Mucosa of descending colon (tissue), 3 donors: Measurements from ENCODE around the gene SLC23A1. TPM values are rescaled to one million over a fixed set of nuclear protein-coding genes. Genes with fewer than 3 reads are reported as not detected.

ENCODE experiments used
- ATAC-seq: fragments of 200-7000 bp; cut with Tn5 transposase; one replicate; pipeline ENCODE4 v1.9.1; 2020; ENCODE audit warnings: mild to moderate bottlenecking, moderate library complexity
- DNase-seq, 3 donors: peaks; one replicate each; pipeline ENCODE4 v3.0.0-alpha.2; 2020
- H3K36me3 ChIP-seq: fragments of 200-600 bp; one replicate; pipeline ENCODE4 v1.8.0; 2021; ENCODE audit warnings: low read depth, mild to moderate bottlenecking
- H3K4me1 ChIP-seq: fragments of 200-600 bp; one replicate; pipeline ENCODE4 v1.8.0; 2021; ENCODE audit warnings: low read depth, mild to moderate bottlenecking
- H3K4me3 ChIP-seq: fragments of 200-600 bp; one replicate; pipeline ENCODE4 v1.8.0; 2021; ENCODE audit warnings: mild to moderate bottlenecking
- H3K9me3 ChIP-seq: fragments of 200-600 bp; one replicate; pipeline ENCODE4 v1.8.0; 2021; ENCODE audit warnings: mild to moderate bottlenecking
- intact Hi-C, 2 donors: fragments of 100-400 bp; cut with DNase I in 1 of 2; cut with micrococcal nuclease in 1 of 2; formaldehyde crosslinking; loops; one replicate each; pipeline versions ENCODE4 v1.11.0 to v1.11.1; 2022; cut with DNase I, micrococcal nuclease
- total RNA-seq, 3 donors: library from RNA; stranded (reverse); fragmentation: NEBNext Ultra II Directional in 2 of 3; extraction: Animal tissue kit (Norgen Biotek cat#: 25700) in 2 of 3; gene quantifications; one replicate each; pipeline versions ENCODE4 v1.2.1 to v1.2.4, GENCODE V29; 2021 to 2023
- TF ChIP-seq, protein P1 (sequence below): fragments of 200-600 bp; IDR thresholded peaks from one replicate; pipeline ENCODE4 v1.8.0; 2022; ENCODE audit warnings: antibody characterized with exemption, mild to moderate bottlenecking
- donor health status: DM: no; HTN: no; CAD: no; lungs with moderate emphysema.
- donor health status: DM: no; HTN: no; CAD: no.
- donor health status: DM: no; HTN: yes; CAD: no.

SLC23A1 gene
- total RNA-seq, 3 donors from 2014 or later, result 2.5 to 9.0 (median 5.1) TPM

DNA sequence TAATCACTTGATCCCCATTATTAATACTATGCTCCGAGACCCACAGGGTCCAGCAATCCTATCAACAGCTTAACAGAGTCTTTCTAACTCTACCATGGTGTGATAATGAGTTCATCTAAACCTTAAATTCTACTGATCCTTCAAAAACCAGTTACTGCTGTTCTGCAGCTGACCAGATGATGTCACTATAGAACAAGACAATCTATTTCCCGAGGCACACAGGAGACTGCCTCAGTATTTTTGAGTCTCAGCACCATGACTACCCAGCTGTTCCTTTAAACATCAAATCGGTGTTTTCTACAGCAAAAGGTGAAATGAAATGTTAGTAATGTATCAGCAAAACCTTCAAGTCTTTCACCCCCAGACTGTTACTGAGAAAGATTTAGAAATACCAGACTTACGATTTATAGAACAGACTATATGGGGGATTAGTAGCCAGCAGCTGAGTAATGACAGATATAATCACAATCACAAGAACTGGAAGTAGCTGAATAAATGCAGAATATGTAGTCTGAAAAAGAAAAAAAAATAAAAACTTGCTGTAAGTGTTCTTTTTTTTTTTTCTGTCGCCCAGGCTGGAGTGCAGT, 39.3 kb upstream of the SLC23A1 start:
- TF ChIP-seq, protein P1, sequence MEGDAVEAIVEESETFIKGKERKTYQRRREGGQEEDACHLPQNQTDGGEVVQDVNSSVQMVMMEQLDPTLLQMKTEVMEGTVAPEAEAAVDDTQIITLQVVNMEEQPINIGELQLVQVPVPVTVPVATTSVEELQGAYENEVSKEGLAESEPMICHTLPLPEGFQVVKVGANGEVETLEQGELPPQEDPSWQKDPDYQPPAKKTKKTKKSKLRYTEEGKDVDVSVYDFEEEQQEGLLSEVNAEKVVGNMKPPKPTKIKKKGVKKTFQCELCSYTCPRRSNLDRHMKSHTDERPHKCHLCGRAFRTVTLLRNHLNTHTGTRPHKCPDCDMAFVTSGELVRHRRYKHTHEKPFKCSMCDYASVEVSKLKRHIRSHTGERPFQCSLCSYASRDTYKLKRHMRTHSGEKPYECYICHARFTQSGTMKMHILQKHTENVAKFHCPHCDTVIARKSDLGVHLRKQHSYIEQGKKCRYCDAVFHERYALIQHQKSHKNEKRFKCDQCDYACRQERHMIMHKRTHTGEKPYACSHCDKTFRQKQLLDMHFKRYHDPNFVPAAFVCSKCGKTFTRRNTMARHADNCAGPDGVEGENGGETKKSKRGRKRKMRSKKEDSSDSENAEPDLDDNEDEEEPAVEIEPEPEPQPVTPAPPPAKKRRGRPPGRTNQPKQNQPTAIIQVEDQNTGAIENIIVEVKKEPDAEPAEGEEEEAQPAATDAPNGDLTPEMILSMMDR, result peak; percentile 49
- intact Hi-C loops, result loop anchor here (2.0 to 5.0 kb wide), 2 partner anchors 90 to 95 kb away; no protein-coding TSS in a partner anchor
- no peak overlapping the region for H3K4me3 ChIP-seq
- no peaks in the 10 kb centered on the region for H3K9me3 ChIP-seq
- peaks cover 20% of the 10 kb centered on the region for H3K4me1 ChIP-seq
- DNase-seq (peak in 1 of 3 donors; percentile 81), ATAC-seq (peak; percentile 71)
- H3K36me3 ChIP-seq, result no peaks in the 10 kb centered on the region

DNA sequence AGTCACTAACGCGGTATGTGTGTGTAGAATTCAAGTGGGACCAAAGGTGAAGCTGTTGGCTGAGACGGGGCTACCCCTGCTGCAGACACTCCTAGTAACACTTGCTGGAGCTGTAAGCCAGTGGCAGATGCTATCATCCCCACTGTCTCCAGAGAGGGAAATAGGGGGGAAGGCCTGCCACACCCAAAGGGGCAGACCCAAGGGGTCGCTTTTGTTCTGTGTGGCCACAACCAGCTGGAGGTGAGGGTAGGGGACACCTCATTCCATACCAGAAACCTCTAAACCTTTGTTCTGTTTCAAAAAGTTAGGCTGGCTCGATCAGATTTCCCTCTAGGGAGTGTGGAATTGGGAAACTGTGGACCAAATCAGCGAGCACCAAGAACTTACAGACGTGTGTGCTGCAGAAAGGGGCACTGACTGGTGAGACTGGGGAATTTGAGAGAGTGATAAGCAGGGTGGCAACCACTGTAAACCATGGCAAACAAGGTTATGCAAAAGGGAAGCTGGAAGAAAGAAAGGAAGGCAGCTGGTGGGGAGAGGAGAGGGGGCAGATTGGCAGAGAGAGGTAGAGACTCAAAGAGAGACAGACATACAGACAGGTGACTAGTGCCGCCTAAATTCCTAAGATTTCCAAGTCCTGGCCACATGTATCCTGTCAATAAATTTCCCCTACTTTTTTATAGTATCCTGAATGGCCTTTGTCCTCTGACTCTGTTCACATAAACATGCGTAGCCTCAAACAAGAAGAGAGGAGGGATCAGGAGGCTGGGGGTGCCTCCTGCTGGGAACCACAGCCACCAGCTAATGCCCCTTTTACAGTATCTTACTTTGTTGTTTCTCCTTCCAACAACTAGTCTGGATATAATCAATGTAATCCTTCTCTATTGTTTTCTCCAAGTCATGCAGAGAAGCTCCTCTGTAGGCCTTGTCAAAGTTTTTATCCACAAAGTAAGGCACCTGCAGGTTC, 36.4 kb upstream of the SLC23A1 start:
- peaks cover 32% of the 10 kb centered on the region for H3K4me1 ChIP-seq
- no peaks in the 10 kb centered on the region for H3K9me3 ChIP-seq
- no peaks in the 10 kb centered on the region for H3K36me3 ChIP-seq
- intact Hi-C loops, result loop anchor here in 1 of 2 donors (5.0 kb wide), 1 partner anchor 98 kb away; no protein-coding TSS in a partner anchor
- DNase-seq (peak in 1 of 3 donors; percentile 48), ATAC-seq (peak; percentile 77)
- no peak overlapping the region for H3K4me3 ChIP-seq
- TF ChIP-seq, protein P1, result no peak

DNA sequence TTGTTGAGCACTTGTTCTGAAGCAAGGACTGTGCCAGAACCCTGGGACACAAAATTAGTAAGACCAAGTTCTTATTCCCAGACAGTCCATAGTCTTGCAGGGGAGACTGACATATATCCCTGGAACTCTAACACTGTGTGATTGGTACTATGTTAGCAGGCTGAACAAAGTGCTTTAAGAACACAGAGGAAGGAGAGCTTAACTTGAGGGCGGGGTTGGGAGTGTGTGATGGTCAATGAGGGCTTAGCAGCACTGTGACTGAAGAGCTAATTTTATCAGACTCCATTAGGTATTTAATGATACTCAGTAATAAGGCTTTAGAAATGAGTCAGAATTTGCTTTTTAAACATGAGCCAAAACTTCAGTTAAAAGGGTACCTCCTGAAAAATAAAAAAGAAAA, 35.7 kb upstream of the SLC23A1 start:
- DNase-seq, result no peak
- Histone ChIP-seq H3K4me3 (no peak overlapping the region), H3K4me1 (peaks cover 32% of the 10 kb centered on the region), H3K9me3 (no peaks in the 10 kb centered on the region), H3K36me3 (no peaks in the 10 kb centered on the region)
- TF ChIP-seq, protein P1, result no peak
- intact Hi-C loops, result no loop called here
- peak; percentile 35 for ATAC-seq

DNA sequence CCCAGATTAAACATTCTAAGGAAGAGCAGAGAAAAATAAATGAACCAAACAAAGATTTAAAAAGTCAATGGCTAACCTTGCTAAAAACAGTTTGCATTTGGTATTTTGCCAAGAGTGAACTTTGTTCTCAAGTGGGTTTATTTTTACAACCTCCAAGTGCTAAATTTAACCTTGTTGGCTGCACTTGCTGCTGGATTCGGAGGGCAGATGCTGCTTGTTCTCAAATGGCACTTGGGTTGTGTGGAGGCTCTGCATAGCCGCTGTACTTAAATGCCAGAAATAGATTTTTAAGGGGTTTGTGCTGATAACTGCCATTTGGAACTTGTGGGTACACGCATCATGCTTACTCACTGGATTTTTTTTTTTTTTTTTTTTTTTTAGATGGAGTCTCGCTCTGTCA, 34.1 kb upstream of the SLC23A1 start:
- ATAC-seq, result no peak
- intact Hi-C loops, result no loop called here
- peaks cover 32% of the 10 kb centered on the region for H3K4me1 ChIP-seq
- TF ChIP-seq, protein P1, result no peak
- H3K4me3 ChIP-seq, result no peak overlapping the region
- no peaks in the 10 kb centered on the region for H3K9me3 ChIP-seq
- H3K36me3 ChIP-seq, result no peaks in the 10 kb centered on the region
- no peak for DNase-seq

DNA sequence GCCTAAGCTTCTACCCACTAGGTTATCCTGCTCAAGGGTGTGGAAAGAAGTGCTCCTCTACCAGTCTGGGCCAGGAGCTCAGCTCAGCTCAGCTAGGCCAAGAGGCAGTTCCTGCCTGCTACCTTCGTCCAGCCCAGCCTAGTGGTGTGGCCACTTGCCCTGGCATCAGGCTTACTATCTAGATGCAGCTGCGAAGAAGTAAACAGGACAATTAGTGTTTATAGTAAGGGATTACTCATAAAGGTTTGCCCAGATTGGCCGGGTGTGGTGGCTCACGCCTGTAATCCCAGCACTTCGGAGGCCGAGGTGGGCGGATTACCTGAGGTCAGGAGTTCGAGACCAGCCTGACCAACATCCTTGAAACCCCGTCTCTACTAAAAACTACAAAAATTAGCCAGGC, 33.6 kb upstream of the SLC23A1 start:
- intact Hi-C loops, result no loop called here
- Histone ChIP-seq H3K9me3 (no peaks in the 10 kb centered on the region), H3K4me3 (no peak overlapping the region), H3K4me1 (peaks cover 32% of the 10 kb centered on the region), H3K36me3 (no peaks in the 10 kb centered on the region)
- DNase-seq (peak; percentile 63 to 75 (median 64)), ATAC-seq (peak; percentile 80)
- TF ChIP-seq, protein P1, result no peak
